SK-N-SH treated with all-trans-retinoic acid at 6 μM for 48 hours (cell line): ENCODE measurements around the gene KDM5C.

ENCODE experiments used
- ATAC-seq: fragments of 200-7000 bp; cut with Tn5 transposase; 3 replicates; pipeline ENCODE4 v1.9.1; 2020; ENCODE audit warnings: mild to moderate bottlenecking, moderate library complexity
- ARNTL ChIP-seq: fragments of 450-650 bp; formaldehyde crosslinking; IDR thresholded peaks from 2 replicates; pipeline ENCODE4 v1.5.0; 2020; ENCODE audit warnings: low read depth, mild to moderate bottlenecking, moderate library complexity, borderline replicate concordance
- ESRRG ChIP-seq: fragments of 250-450 bp; sonication (Bioruptor Pico); IDR thresholded peaks from 2 replicates; pipeline ENCODE4 v1.6.1; 2021; ENCODE audit warnings: mild to moderate bottlenecking
- GLIS3 ChIP-seq: fragments of 250-450 bp; sonication (Bioruptor Pico); IDR thresholded peaks from 2 replicates; pipeline ENCODE4 v1.5.0; 2020; ENCODE audit warnings: mild to moderate bottlenecking, moderate library complexity
- ISL1 ChIP-seq: fragments of 250-450 bp; sonication (Bioruptor Pico); IDR thresholded peaks from 2 replicates; pipeline ENCODE4 v2.1.2; 2022; ENCODE audit warnings: mild to moderate bottlenecking, moderate library complexity
- OSR1 ChIP-seq: fragments of 250-450 bp; sonication (Bioruptor Pico); IDR thresholded peaks from 2 replicates; pipeline ENCODE4 v1.8.0; 2022; ENCODE audit warnings: moderate library complexity, mild to moderate bottlenecking, inconsistent platforms
- POU6F1 ChIP-seq: fragments of 250-450 bp; sonication (Bioruptor Pico); IDR thresholded peaks from 2 replicates; pipeline ENCODE4 v1.8.0; 2021; ENCODE audit warnings: low read depth, mild to moderate bottlenecking, moderate library complexity, borderline replicate concordance
- PPARA ChIP-seq: fragments of 250-450 bp; sonication (Bioruptor Pico); IDR thresholded peaks from 2 replicates; pipeline ENCODE4 v1.5.0; 2020; ENCODE audit warnings: mild to moderate bottlenecking, borderline replicate concordance
- RARB ChIP-seq: fragments of 250-450 bp; sonication (Bioruptor Pico); IDR thresholded peaks from 2 replicates; pipeline ENCODE4 v1.8.0; 2021; ENCODE audit warnings: mild to moderate bottlenecking, moderate library complexity
- TOX ChIP-seq: fragments of 250-450 bp; sonication (Bioruptor Pico); IDR thresholded peaks from 2 replicates; pipeline ENCODE4 v1.8.0; 2021; ENCODE audit warnings: mild to moderate bottlenecking, moderate library complexity, borderline replicate concordance
- TSHZ2 ChIP-seq: fragments of 250-450 bp; sonication (Bioruptor Pico); IDR thresholded peaks from 2 replicates; pipeline ENCODE4 v1.5.0; 2020; ENCODE audit warnings: mild to moderate bottlenecking, moderate library complexity
- ZC3H10 ChIP-seq: fragments of 250-450 bp; sonication (Bioruptor Pico); IDR thresholded peaks from 2 replicates; pipeline ENCODE4 v1.5.1; 2021; ENCODE audit warnings: mild to moderate bottlenecking, moderate library complexity
- ZFP3 ChIP-seq: fragments of 250-450 bp; sonication (Bioruptor Pico); IDR thresholded peaks from 2 replicates; pipeline ENCODE4 v1.5.0; 2020; ENCODE audit warnings: mild to moderate bottlenecking, moderate library complexity
- ZFP30 ChIP-seq: fragments of 450-650 bp; formaldehyde crosslinking; IDR thresholded peaks from 2 replicates; pipeline ENCODE4 v1.5.0; 2022; ENCODE audit warnings: mild to moderate bottlenecking, moderate library complexity
- ZNF8 ChIP-seq: fragments of 450-650 bp; formaldehyde crosslinking; IDR thresholded peaks from 2 replicates; pipeline ENCODE4 v1.5.0; 2020; ENCODE audit warnings: mild to moderate bottlenecking, moderate library complexity
- TF ChIP-seq, protein P1 (sequence below): fragments of 250-450 bp; sonication (Bioruptor Pico); IDR thresholded peaks from 2 replicates; pipeline ENCODE4 v1.8.0; 2020; ENCODE audit warnings: mild to moderate bottlenecking, moderate library complexity, borderline replicate concordance

KDM5C gene

GRCh38 chrX:53224860-53225797, at the start of gene KDM5C:
Gene KDM5C, minus strand, starts transcription at chrX:53225207. Its CDS starts 318 bp downstream, at chrX:53224889.
- peak; percentile 84 for ATAC-seq
- TF ChIP-seq, protein P1, sequence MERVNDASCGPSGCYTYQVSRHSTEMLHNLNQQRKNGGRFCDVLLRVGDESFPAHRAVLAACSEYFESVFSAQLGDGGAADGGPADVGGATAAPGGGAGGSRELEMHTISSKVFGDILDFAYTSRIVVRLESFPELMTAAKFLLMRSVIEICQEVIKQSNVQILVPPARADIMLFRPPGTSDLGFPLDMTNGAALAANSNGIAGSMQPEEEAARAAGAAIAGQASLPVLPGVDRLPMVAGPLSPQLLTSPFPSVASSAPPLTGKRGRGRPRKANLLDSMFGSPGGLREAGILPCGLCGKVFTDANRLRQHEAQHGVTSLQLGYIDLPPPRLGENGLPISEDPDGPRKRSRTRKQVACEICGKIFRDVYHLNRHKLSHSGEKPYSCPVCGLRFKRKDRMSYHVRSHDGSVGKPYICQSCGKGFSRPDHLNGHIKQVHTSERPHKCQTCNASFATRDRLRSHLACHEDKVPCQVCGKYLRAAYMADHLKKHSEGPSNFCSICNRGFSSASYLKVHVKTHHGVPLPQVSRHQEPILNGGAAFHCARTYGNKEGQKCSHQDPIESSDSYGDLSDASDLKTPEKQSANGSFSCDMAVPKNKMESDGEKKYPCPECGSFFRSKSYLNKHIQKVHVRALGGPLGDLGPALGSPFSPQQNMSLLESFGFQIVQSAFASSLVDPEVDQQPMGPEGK (CRISPR knock-in tag): no peak
- TF ChIP-seq POU6F1 (CRISPR knock-in tag): peak; percentile 87; the same call in 1 of the 2 replicates
- peak; percentile 57 for TF ChIP-seq ZFP3

DNA sequence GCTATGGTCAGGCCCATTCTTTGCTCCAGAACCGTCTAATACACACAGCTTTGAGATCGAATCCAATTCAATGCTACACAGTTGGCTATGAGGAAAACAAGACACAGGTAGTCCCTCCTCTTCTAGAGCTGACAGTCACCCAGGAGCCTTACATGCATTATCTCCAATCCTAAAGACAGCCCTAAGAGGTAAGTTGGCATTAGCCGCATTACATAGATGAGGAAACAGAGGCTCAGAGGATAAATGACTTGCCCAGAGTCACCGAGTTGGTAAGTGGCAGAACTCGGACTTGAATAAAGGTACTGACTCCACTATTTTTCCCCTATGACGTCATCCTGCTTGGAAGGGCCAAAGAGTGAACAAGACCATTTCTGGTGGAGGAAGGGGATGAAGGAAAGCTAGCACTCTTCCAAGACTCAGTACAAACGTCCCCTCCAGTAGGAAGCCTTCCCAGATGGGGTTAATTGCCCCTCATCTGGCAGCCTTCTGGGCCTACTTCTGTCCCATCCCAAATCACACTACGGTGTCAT, 47.9 kb upstream of the KDM5C start:
- TF ChIP-seq ESRRG: no peak
- TF ChIP-seq OSR1 (CRISPR knock-in tag): no peak
- TF ChIP-seq ARNTL (CRISPR knock-in tag): no peak
- TF ChIP-seq RARB (CRISPR knock-in tag): no peak
- TF ChIP-seq, protein P1 (CRISPR knock-in tag): no peak
- no peak for TF ChIP-seq ISL1
- no peak for TF ChIP-seq GLIS3 (CRISPR knock-in tag)
- no peak for TF ChIP-seq TSHZ2 (CRISPR knock-in tag)
- TF ChIP-seq ZNF8 (CRISPR knock-in tag): no peak
- TF ChIP-seq ZC3H10: no peak
- no peak for ATAC-seq

DNA sequence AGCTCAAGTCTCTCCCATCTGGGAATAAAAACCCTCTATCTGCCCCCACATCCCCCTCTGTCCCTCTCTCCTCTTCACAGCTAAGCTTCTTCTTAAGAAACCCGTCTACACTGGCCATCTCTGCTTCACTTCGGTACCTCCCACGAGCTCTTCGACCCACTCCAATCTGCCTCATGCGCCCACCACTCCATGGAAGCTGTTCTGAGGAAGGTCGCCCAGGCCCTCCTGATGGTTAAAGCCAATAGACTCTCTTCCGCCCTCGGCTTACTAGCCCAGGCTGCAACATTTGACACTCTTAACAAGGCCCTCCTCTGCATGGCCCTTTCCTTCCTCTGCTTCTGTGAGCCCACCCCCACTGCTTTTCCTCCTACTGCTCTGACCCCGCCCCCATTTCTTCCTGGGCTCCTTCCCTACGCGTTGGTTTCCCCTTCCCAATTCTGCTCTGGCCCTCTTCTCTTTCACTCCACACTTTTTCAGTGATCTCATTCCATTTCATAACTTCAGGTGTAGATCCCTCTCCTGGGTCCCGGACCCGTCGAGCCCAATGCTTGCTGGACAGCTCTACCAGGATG, 44.6 kb upstream of the KDM5C start:
- ATAC-seq: no peak

More for the DNA sequence above, 44.6 kb upstream of the KDM5C start:
- TF ChIP-seq ZC3H10 (no peak), ISL1 (no peak), TOX (CRISPR knock-in tag) (no peak), ZFP30 (CRISPR knock-in tag) (no peak), POU6F1 (CRISPR knock-in tag) (no peak), ZFP3 (no peak), PPARA (CRISPR knock-in tag) (no peak), ARNTL (CRISPR knock-in tag) (no peak)
